SIG-M5 treated with dmso at 0.1 percent for 504 hours (cell line): ENCODE results near the gene NECAP2.
"Not testable (repeated sequence)": the region's sequence is repeated elsewhere in the genome, so short reads cannot be mapped to it uniquely, and the experiment has no call there.

Experiments used
- DNase-seq: peaks from one replicate; lab custom pipeline; 2025; ENCODE audit not compliant: unreplicated experiment; lab: John Stamatoyannopoulos, UW

The NECAP2 gene

DNA sequence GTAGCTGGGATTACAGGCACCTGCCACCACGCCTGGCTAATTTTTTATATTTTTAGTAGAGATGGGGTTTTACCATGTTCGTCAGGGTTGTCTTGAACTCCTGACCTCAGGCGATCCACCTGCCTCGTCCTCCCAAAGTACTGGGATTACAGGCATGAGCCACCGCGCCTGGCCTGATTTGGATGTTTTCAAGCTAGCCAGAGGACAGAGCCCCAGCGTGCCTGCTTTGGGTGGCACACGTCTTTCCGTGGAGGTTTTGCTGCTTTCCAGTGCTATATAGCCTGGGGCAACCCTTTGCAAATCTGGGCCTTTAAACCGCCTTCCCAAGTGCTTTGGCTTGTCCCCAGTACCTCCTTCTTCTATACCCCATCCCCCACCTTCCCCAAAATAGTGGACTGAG lies 15.6 kb downstream of the NECAP2 start:
- not testable (repeated sequence) for DNase-seq

DNA sequence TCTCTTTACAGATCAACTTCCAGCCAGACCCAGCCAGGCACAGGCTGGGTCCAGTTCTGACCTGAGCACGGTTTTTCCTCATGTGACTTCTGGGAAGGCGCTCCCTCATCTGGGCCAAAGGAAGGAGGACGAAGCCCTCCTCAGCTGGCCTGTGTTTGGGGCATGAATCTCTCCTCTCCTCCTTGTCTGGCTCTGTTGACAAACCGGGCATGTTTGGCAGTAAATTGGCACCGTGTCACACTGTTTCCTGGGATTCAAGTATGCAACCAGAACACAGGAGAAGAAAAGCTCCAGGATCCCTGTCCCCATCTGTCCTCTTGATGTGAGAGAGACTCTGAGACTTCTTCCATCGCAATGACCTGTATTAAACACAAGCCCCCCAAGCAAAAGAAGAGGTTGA lies 18.3 kb downstream of the NECAP2 start:
- no peak for DNase-seq

DNA sequence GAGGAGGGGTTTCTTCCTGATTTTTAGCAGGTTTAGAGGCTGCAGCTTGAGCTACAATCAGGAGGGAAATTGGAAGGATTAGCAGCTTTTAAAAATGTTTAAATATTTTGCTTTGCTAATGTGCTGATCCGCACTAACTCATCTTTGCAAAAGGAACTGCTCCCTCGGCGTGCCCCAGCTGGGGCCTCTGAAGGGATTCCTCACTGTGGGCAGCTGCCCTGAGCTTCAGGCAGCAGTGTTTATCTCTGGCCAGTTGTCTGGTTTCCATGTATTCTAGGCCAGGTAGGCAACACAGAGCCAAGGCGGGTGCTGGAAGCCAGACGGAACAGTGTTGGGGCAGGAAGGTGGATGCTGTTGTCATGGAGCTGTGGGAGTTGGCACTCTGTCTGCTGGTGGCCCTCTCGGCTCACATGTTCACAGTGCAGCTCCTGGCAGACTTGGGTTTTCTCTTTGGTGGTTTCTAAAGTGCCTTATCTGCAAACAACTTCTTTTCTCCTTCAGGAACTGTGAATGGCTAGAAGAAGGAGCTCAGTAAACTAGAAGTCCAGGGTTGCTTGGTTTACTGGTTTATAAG lies 18.9 kb downstream of the NECAP2 start:
- DNase-seq = no peak

- DNase-seq = no peak
Measured at GRCh38 chr1:16461681-16462080, 21.2 kb downstream of the NECAP2 start.

GRCh38 chr1:16462773-16463330 lies 22.3 kb downstream of the NECAP2 start:
- DNase-seq = no peak

- no peak for DNase-seq
Measured at GRCh38 chr1:16464917-16465625, 24.5 kb downstream of the NECAP2 start.

DNA sequence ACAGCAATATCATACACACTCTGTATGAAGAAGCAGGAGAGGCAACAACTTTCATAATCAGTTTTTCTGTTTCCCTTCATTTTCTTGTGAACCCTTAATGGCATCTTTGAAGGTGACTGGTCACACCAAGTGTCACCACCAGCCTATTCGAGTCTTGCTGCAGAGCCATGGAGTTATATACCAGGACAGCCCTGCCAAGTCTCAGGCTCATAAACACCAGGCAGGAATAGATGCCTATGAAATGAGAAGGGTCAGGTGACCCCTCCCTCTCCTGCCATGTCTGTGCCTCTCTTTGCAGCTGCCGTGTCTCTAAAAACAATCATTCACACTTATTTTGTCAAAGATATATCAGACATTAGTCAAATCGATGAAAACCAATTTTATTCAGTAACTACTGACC lies 28.0 kb downstream of the NECAP2 start:
- no peak for DNase-seq

GRCh38 chr1:16474166-16474800 lies 33.8 kb downstream of the NECAP2 start:
- no peak for DNase-seq

- DNase-seq = not testable (repeated sequence)
Measured at GRCh38 chr1:16474891-16475290, 34.4 kb downstream of the NECAP2 start.

GRCh38 chr1:16475771-16476770 lies 35.5 kb downstream of the NECAP2 start:
- not testable (repeated sequence) for DNase-seq

- no peak for DNase-seq
Measured at GRCh38 chr1:16478091-16478490, 37.6 kb downstream of the NECAP2 start.

- DNase-seq = not testable (repeated sequence)
Measured at GRCh38 chr1:16483146-16483545, 42.6 kb downstream of the NECAP2 start.

DNA sequence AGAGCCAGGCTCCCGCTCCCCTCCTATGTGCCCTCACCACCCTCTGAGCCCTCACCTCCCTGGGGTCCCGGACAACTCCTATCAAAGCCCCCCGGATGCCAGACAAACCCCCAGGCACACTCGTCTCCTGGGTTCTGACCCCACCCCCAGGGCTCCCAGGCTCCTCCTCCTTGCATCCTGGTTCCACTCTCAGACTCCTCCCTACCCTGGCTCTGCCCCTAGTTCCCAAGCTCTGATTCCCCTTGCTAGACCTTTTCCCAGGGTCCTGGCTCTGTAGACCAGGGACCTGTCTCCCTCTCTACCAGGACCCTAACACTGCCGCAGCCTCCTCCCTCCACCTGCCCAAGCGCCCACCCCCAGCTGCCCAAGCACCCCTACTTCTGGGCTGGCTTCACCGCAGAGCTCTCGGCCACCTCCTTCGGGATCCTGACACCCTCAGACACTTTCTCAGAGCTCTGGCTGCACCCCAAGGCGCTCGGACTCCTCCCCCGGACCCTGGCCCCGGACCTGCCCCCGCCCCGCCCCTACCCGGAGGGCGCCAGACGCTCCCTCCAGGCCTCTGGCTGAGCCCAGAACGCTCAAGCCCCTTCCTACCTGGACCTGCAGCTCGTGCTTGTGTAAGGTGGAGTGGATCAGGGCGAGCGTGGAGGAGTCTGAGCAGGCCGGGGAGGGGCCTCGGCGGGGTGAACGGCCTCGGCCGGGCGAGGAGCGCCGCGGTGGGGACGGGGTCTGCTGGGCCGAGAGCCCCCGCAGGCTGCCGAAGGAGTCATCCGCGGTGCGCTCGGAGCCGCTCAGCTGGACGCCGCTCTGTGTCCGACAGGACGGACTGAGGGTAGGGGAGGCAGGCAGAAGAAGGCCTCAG lies 43.3 kb downstream of the NECAP2 start:
- DNase-seq = not testable (repeated sequence)

DNA sequence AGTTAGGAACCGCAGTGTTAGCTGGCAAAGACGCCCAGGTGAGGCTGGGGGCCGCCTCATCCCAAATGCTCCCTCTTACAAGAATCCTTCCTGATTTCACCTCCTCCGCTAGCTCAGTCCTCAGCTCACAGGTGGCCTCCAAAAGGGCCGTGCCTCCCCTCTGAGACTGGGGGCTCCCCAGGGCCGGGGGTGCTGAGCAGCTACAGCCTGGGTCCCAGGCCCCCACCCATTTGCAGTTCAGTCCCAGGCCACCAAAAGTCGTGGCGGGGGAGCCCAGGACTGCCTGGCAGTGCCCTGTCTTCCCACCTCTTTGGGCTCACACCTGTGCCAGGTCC lies 43.9 kb downstream of the NECAP2 start:
- DNase-seq = no peak

GRCh38 chr1:16484931-16485330 lies 44.4 kb downstream of the NECAP2 start:
- DNase-seq = no peak

DNA sequence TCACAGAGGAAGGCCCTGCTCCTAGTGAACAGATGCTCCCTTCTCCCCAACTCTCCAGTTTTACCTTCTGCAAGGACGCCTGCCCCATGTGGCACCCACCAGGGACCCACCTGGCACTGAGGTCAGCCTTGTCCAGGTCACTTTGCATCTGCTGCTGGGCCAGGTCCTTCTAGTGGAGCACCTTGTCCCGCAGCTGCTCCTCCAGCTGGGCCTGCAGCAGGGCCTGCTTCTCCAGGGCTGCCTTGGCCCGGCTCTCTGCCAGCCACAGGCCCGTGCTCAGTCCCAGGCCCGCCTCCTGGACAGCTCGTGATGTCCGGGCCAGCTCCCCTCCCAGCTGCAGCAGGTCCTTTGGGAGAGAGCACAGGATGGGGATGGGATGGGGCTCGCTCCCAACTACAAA lies 45.8 kb downstream of the NECAP2 start:
- not testable (repeated sequence) for DNase-seq

- DNase-seq = not testable (repeated sequence)
Measured at GRCh38 chr1:16487011-16487410, 46.5 kb downstream of the NECAP2 start.

- not testable (repeated sequence) for DNase-seq
Measured at GRCh38 chr1:16489195-16489880, 48.8 kb downstream of the NECAP2 start.

- DNase-seq = no peak
Measured at GRCh38 chr1:16491056-16491675, 50.6 kb downstream of the NECAP2 start.
